ENCODE results near the gene OXLD1.

Gene OXLD1

GRCh38 chr17:81647640-81648012 is 18.8 kb downstream of the OXLD1 start:
- H3K4me3 ChIP-seq (ENCODE audit: low read depth, low read length), result no peak overlapping the region
- TF ChIP-seq CTCF (IDR thresholded peaks at IDR 0.05; ENCODE audit: low read depth, low read length), result no peak

GRCh38 chr17:81646869-81647600 is 19.4 kb downstream of the OXLD1 start:
- no peak overlapping the region for H3K4me3 ChIP-seq (ENCODE audit: low read depth, low read length)
- no peak for TF ChIP-seq CTCF (IDR thresholded peaks at IDR 0.05; ENCODE audit: low read depth, low read length)

- no peak for TF ChIP-seq CTCF (IDR thresholded peaks at IDR 0.05; ENCODE audit: low read depth, low read length)
- no peak overlapping the region for H3K4me3 ChIP-seq (ENCODE audit: low read depth, low read length)
These were observed 21.1 kb downstream of the OXLD1 start for GRCh38 chr17:81644976-81645952.

GRCh38 chr17:81644496-81644895 is 21.9 kb downstream of the OXLD1 start:
- H3K4me3 ChIP-seq (ENCODE audit: low read depth, low read length), result no peak overlapping the region
- TF ChIP-seq CTCF (IDR thresholded peaks at IDR 0.05; ENCODE audit: low read depth, low read length), result no peak

GRCh38 chr17:81641825-81642489 is 24.4 kb downstream of the OXLD1 start:
- TF ChIP-seq CTCF (IDR thresholded peaks at IDR 0.05; ENCODE audit: low read depth, low read length), result no peak
- peak overlapping the region; percentile 23; the same call in 1 of the 2 replicates for H3K4me3 ChIP-seq (ENCODE audit: low read depth, low read length)

- no peak overlapping the region for H3K4me3 ChIP-seq (ENCODE audit: low read depth, low read length)
- no peak for TF ChIP-seq CTCF (IDR thresholded peaks at IDR 0.05; ENCODE audit: low read depth, low read length)
These were observed 26.4 kb downstream of the OXLD1 start for GRCh38 chr17:81640011-81640410.
